Chondrocyte (in vitro differentiated cells): ENCODE data around the gene FOXF1. TPM values are rescaled to one million over a fixed set of nuclear protein-coding genes. Genes with fewer than 3 reads are reported as not detected.

Experiments used
- DNase-seq: peaks from one replicate; pipeline ENCODE4 v3.0.0; 2021; ENCODE audit warnings: mixed read lengths, low spot score
- H3K27ac Mint-ChIP-seq: one replicate; pipeline ENCODE4 v1.8.0; 2021; ENCODE audit warnings: mild to moderate bottlenecking, moderate library complexity, mixed read lengths; ENCODE audit not compliant: unreplicated experiment
- H3K27me3 Mint-ChIP-seq: 2 replicates; pipeline ENCODE4 v1.8.0; 2021; ENCODE audit warnings: low read depth, mixed read lengths
- H3K36me3 Mint-ChIP-seq: 2 replicates; pipeline ENCODE4 v1.8.0; 2021; ENCODE audit warnings: low read depth, mixed read lengths
- H3K4me1 Mint-ChIP-seq: 2 replicates; pipeline ENCODE4 v1.8.0; 2021; ENCODE audit warnings: low read depth, mild to moderate bottlenecking, mixed read lengths
- H3K4me3 Mint-ChIP-seq: one replicate; pipeline ENCODE4 v1.8.0; 2021; ENCODE audit warnings: mild to moderate bottlenecking, moderate library complexity, mixed read lengths; ENCODE audit not compliant: unreplicated experiment
- H3K9me3 Mint-ChIP-seq: 2 replicates; pipeline ENCODE4 v1.8.0; 2021; ENCODE audit warnings: low read depth, mixed read lengths
- CTCF ChIP-seq: fragments of 200-600 bp; sonication (generic); IDR thresholded peaks from 2 replicates; pipeline ENCODE4 v1.5.0; 2021; ENCODE audit warnings: antibody characterized with exemption, mild to moderate bottlenecking, moderate library complexity
- long read RNA-seq: library from polyadenylated mRNA; stranded (forward); transcript quantifications from one replicate; pipeline ENCODE4 v2.0.0, GENCODE V29; 2021
- total RNA-seq: library from RNA; stranded (reverse); gene quantifications from 3 replicates; pipeline ENCODE4 v1.2.1, GENCODE V29; 2021

The FOXF1 gene
- not detected in 3 replicates for total RNA-seq
- long read RNA-seq: 0 reads

DNA sequence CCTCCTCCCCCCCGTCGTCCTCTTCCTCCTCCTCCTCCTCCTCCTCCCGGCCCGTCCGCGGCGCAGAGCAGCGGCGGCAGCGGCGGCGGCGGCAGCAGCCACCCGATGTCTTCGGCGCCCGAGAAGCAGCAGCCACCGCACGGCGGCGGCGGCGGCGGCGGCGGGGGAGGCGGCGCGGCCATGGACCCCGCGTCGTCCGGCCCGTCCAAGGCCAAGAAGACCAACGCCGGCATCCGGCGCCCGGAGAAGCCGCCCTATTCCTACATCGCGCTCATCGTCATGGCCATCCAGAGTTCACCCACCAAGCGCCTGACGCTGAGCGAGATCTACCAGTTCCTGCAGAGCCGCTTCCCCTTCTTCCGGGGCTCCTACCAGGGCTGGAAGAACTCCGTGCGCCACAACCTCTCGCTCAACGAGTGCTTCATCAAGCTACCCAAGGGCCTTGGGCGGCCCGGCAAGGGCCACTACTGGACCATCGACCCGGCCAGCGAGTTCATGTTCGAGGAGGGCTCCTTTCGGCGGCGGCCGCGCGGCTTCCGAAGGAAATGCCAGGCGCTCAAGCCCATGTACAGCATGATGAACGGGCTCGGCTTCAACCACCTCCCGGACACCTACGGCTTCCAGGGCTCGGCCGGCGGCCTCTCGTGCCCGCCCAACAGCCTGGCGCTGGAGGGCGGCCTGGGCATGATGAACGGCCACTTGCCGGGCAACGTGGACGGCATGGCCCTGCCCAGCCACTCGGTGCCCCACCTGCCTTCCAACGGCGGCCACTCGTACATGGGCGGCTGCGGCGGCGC, at the start of gene FOXF1:
Gene FOXF1, plus strand, starts transcription at position 63 of the 797 bp plus-strand sequence. Its CDS starts 43 bp downstream, at position 106.
- H3K27me3 Mint-ChIP-seq: peaks cover 59% of the 10 kb centered on the region
- DNase-seq: no peak
- peaks cover 19% of the 10 kb centered on the region for H3K4me1 Mint-ChIP-seq
- TF ChIP-seq CTCF: no peak
- peak within 1 kb of the TSS; percentile 62 for H3K4me3 Mint-ChIP-seq
- peaks cover 2% of the 10 kb centered on the region for H3K36me3 Mint-ChIP-seq
- no peaks in the 10 kb centered on the region for H3K9me3 Mint-ChIP-seq
- no peak within 1 kb of the TSS for H3K27ac Mint-ChIP-seq

- TF ChIP-seq CTCF: no peak
- Mint-ChIP-seq H3K27ac (no peak overlapping the region), H3K36me3 (no peaks in the 10 kb centered on the region), H3K9me3 (peaks cover 23% of the 10 kb centered on the region), H3K4me1 (no peaks in the 10 kb centered on the region), H3K27me3 (peaks cover 43% of the 10 kb centered on the region), H3K4me3 (no peak overlapping the region)
- no peak for DNase-seq
These were observed 49.3 kb upstream of the FOXF1 start for GRCh38 chr16:86461037-86461436.

- Mint-ChIP-seq H3K4me1 (no peaks in the 10 kb centered on the region), H3K27ac (no peak overlapping the region), H3K36me3 (no peaks in the 10 kb centered on the region), H3K4me3 (no peak overlapping the region), H3K9me3 (peaks cover 23% of the 10 kb centered on the region), H3K27me3 (peaks cover 31% of the 10 kb centered on the region)
- no peak for DNase-seq
- TF ChIP-seq CTCF: no peak
These were observed 47.8 kb upstream of the FOXF1 start for GRCh38 chr16:86462334-86463084.

GRCh38 chr16:86464044-86464443, 46.3 kb upstream of the FOXF1 start:
- Mint-ChIP-seq H3K4me1 (no peaks in the 10 kb centered on the region), H3K27ac (no peak overlapping the region), H3K27me3 (peaks cover 25% of the 10 kb centered on the region), H3K9me3 (peaks cover 23% of the 10 kb centered on the region), H3K4me3 (no peak overlapping the region), H3K36me3 (no peaks in the 10 kb centered on the region)
- DNase-seq: no peak
- no peak for TF ChIP-seq CTCF

DNA sequence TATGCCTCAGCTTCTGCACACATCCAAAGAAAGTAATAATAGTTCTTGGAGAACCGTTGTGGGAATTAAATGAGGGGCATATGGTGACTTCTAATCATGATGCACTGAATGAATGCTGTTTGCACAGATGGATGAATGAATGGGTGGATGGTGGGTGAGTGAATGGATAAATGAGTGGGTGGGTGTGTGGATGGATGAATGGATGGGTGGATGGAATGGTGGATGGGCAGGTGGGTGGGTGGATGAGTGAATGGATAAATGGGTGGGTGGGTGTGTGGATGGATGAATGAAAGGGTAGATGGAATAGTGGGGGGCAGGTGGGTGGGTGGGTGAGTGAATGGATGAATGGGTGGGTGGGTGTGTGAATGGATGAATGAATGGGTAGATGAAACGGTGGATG, 44.9 kb upstream of the FOXF1 start:
- H3K36me3 Mint-ChIP-seq: no peaks in the 10 kb centered on the region
- no peak overlapping the region for H3K27ac Mint-ChIP-seq
- peaks cover 23% of the 10 kb centered on the region for H3K9me3 Mint-ChIP-seq
- peaks cover 24% of the 10 kb centered on the region for H3K27me3 Mint-ChIP-seq
- no peak for TF ChIP-seq CTCF
- DNase-seq: no peak
- H3K4me1 Mint-ChIP-seq: no peaks in the 10 kb centered on the region
- H3K4me3 Mint-ChIP-seq: no peak overlapping the region
